IMR-90 (cell line): ENCODE measurements around the gene NCCRP1. TPM values are rescaled to one million over a fixed set of nuclear protein-coding genes. Genes with fewer than 3 reads are reported as not detected.

ENCODE experiments used
- ATAC-seq: fragments of 200-7000 bp; cut with Tn5 transposase; 2 replicates; pipeline ENCODE4 v1.9.1; 2020; ENCODE audit warnings: low read depth, mild to moderate bottlenecking, moderate library complexity
- BruUV-seq: library from RNA; stranded (reverse); fragments of 400-500 nt; replicated peaks from 2 replicates; lab custom pipeline; 2021; lab: Mats Ljungman, UMichigan
- CTCF ChIA-PET: fragments of 300-600 bp; formaldehyde crosslinking; extraction: SDS; loops from one replicate; lab custom pipeline; 2021; ENCODE audit warnings: antibody characterized with exemption; lab: Yijun Ruan, JAX
- POLR2A ChIA-PET: fragments of 300-600 bp; sonication (Branson Sonifier 250); formaldehyde crosslinking; loops from one replicate; lab custom pipeline; 2022; ENCODE audit warnings: antibody characterized with exemption; ENCODE audit not compliant: unreplicated experiment; lab: Charles Lee
- DNase-seq: peaks from one replicate; pipeline ENCODE4 v3.0.0; 2013
- H2AFZ ChIP-seq: replicated peaks from 2 replicates; pipeline ENCODE3; 2013; ENCODE audit warnings: low read length, mild to moderate bottlenecking; ENCODE audit not compliant: poor library complexity
- H2AK5ac ChIP-seq: 2 replicates; pipeline ENCODE4 v1.6.1; 2013; ENCODE audit warnings: low read depth, low read length, inconsistent platforms
- H2AK9ac ChIP-seq: replicated peaks from 2 replicates; pipeline ENCODE3; 2013; ENCODE audit warnings: mild to moderate bottlenecking, low read depth, low read length, moderate library complexity; ENCODE audit not compliant: poor library complexity
- H2BK120ac ChIP-seq: 2 replicates; pipeline ENCODE4 v1.6.1; 2013; ENCODE audit warnings: low read depth, low read length, inconsistent platforms
- H2BK15ac ChIP-seq: 3 replicates; pipeline ENCODE4 v1.6.1; 2013; ENCODE audit warnings: low read depth, low read length, inconsistent platforms
- H2BK20ac ChIP-seq: 2 replicates; pipeline ENCODE4 v1.6.1; 2013; ENCODE audit warnings: low read depth, mild to moderate bottlenecking, inconsistent platforms, low read length, moderate library complexity
- H2BK5ac ChIP-seq: 2 replicates; pipeline ENCODE4 v1.6.1; 2013; ENCODE audit warnings: mild to moderate bottlenecking, low read depth, low read length, inconsistent platforms; ENCODE audit not compliant: poor library complexity, severe bottlenecking
- H3K14ac ChIP-seq: replicated peaks from 2 replicates; pipeline ENCODE4 v1.6.1; 2013; ENCODE audit warnings: low read depth, low read length, inconsistent platforms
- H3K18ac ChIP-seq: 2 replicates; pipeline ENCODE4 v1.6.1; 2013; ENCODE audit warnings: low read depth, low read length, control low read depth
- H3K23ac ChIP-seq: 2 replicates; pipeline ENCODE4 v1.6.1; 2013; ENCODE audit warnings: low read depth, low read length, inconsistent platforms
- H3K27ac ChIP-seq: 2 replicates; pipeline ENCODE4 v1.5.1; 2013; ENCODE audit warnings: mild to moderate bottlenecking, control low read depth, low read length; ENCODE audit not compliant: insufficient read depth
- H3K27me3 ChIP-seq: 2 replicates; pipeline ENCODE4 v1.6.1; 2013; ENCODE audit warnings: low read length; ENCODE audit not compliant: control insufficient read depth, insufficient read depth
- H3K36me3 ChIP-seq: 2 replicates; pipeline ENCODE4 v1.6.1; 2013; ENCODE audit warnings: low read length, mixed read lengths; ENCODE audit not compliant: control insufficient read depth, insufficient read depth
- H3K4ac ChIP-seq: 2 replicates; pipeline ENCODE4 v1.6.1; 2013; ENCODE audit warnings: low read depth, low read length, inconsistent platforms
- H3K4me1 ChIP-seq: 2 replicates; pipeline ENCODE4 v1.6.1; 2013; ENCODE audit warnings: low read length, mixed read lengths; ENCODE audit not compliant: control insufficient read depth, insufficient read depth
- H3K4me2 ChIP-seq: 2 replicates; pipeline ENCODE4 v1.6.1; 2013; ENCODE audit warnings: low read depth, mild to moderate bottlenecking, control low read depth, low read length, moderate library complexity
- H3K4me3 ChIP-seq: 2 replicates; pipeline ENCODE4 v1.5.1; 2013; ENCODE audit warnings: low read depth, mild to moderate bottlenecking, control low read depth, low read length, moderate library complexity; ENCODE audit not compliant: insufficient read depth
- H3K56ac ChIP-seq: 2 replicates; pipeline ENCODE4 v1.6.1; 2013; ENCODE audit warnings: low read length, inconsistent platforms; ENCODE audit not compliant: insufficient read depth; ENCODE audit errors: extremely low read depth
- H3K79me1 ChIP-seq, 2 experiments: 2 replicates each; pipeline ENCODE4 v1.6.1; 2013; ENCODE audit warnings: low read length in 2 of 2, inconsistent platforms in 1 of 2, low read depth in 1 of 2
- H3K9ac ChIP-seq: 2 replicates; pipeline ENCODE4 v1.6.1; 2013; ENCODE audit warnings: low read depth, low read length, control low read depth
- H3K9me1 ChIP-seq: 2 replicates; pipeline ENCODE4 v1.6.1; 2013; ENCODE audit warnings: low read length, inconsistent platforms; ENCODE audit not compliant: insufficient read depth
- H3K9me3 ChIP-seq: 2 replicates; pipeline ENCODE4 v1.6.1; 2013; ENCODE audit warnings: low read length; ENCODE audit not compliant: control insufficient read depth, insufficient read depth
- H4K20me1 ChIP-seq: 2 replicates; pipeline ENCODE4 v1.6.1; 2013; ENCODE audit warnings: low read length, inconsistent platforms; ENCODE audit not compliant: insufficient read depth
- H4K5ac ChIP-seq: 2 replicates; pipeline ENCODE4 v1.6.1; 2013; ENCODE audit warnings: mild to moderate bottlenecking, low read depth, low read length, control low read depth
- H4K8ac ChIP-seq, 2 experiments: 2 replicates each; pipeline ENCODE4 v1.6.1; 2013; ENCODE audit warnings: low read depth in 2 of 2, low read length in 2 of 2, control low read depth in 1 of 2, inconsistent platforms in 1 of 2
- H4K91ac ChIP-seq: 2 replicates; pipeline ENCODE4 v1.6.1; 2013; ENCODE audit warnings: low read depth, low read length, inconsistent platforms; ENCODE audit not compliant: insufficient read depth
- CEBPB ChIP-seq: IDR thresholded peaks from 2 replicates; pipeline ENCODE4 v1.6.1; 2012; ENCODE audit warnings: low read depth, low read length, improper control_type of control experiment
- CHD1 ChIP-seq: IDR thresholded peaks from 2 replicates; pipeline ENCODE4 v1.6.1; 2012; ENCODE audit warnings: low read depth, low read length, improper control_type of control experiment
- FOS ChIP-seq: fragments of 150-350 bp; IDR thresholded peaks from 2 replicates; pipeline ENCODE4 v1.6.1; 2016; ENCODE audit warnings: low read depth, low read length
- MAFK ChIP-seq: IDR thresholded peaks from 2 replicates; pipeline ENCODE4 v1.6.1; 2012; ENCODE audit warnings: low read depth, low read length, improper control_type of control experiment
- MAZ ChIP-seq: IDR thresholded peaks from 2 replicates; pipeline ENCODE4 v1.6.1; 2012; ENCODE audit warnings: low read depth, mild to moderate bottlenecking, low read length, improper control_type of control experiment, moderate library complexity, borderline replicate concordance
- MXI1 ChIP-seq: IDR thresholded peaks from 2 replicates; pipeline ENCODE4 v1.6.1; 2012; ENCODE audit warnings: low read depth, mild to moderate bottlenecking, low read length, moderate library complexity, borderline replicate concordance
- NFE2L2 ChIP-seq: fragments of 150-350 bp; IDR thresholded peaks from 2 replicates; pipeline ENCODE4 v1.6.1; 2016; ENCODE audit warnings: low read depth, mild to moderate bottlenecking, low read length
- POLR2A ChIP-seq: IDR thresholded peaks from 2 replicates; pipeline ENCODE4 v1.6.1; 2012; ENCODE audit warnings: mild to moderate bottlenecking, low read depth, low read length
- RAD21 ChIP-seq: IDR thresholded peaks from 2 replicates; pipeline ENCODE4 v1.6.1; 2012; ENCODE audit warnings: low read length, improper control_type of control experiment
- RFX5 ChIP-seq: IDR thresholded peaks from 2 replicates; pipeline ENCODE4 v1.8.0; 2012; ENCODE audit warnings: low read depth, mild to moderate bottlenecking, low read length, moderate library complexity
- SMC3 ChIP-seq: fragments of 150-350 bp; IDR thresholded peaks from 2 replicates; pipeline ENCODE4 v1.6.1; 2016; ENCODE audit warnings: low read depth, mild to moderate bottlenecking, antibody characterized with exemption, low read length, moderate library complexity
- USF2 ChIP-seq: fragments of 150-350 bp; IDR thresholded peaks from 2 replicates; pipeline ENCODE4 v1.6.1; 2017; ENCODE audit warnings: mild to moderate bottlenecking, antibody characterized with exemption, low read length, low read depth
- WGBS, 2 experiments: methylation state at CpG; one replicate each; pipeline versions ENCODE4 v1.1.5 to v1.1.7; 2013; ENCODE audit warnings: missing lambda C conversion rate in 2 of 2; ENCODE audit not compliant: insufficient read length in 1 of 2; ENCODE audit errors: extremely low coverage in 2 of 2; 5-methylcytosine and 5-hydroxymethylcytosine counted together
- dilution Hi-C: fragments of 300-500 bp; cut with HindIII; formaldehyde crosslinking; loops from one replicate; pipeline ENCODE4 v1.14.3; 2018; ENCODE audit warnings: low sequenced_read_pairs; ENCODE audit not compliant: unreplicated experiment
- in situ Hi-C: fragments of 300-500 bp; cut with MboI; formaldehyde crosslinking; loops from 3 replicates; pipeline ENCODE4 v1.14.3; 2019; ENCODE audit warnings: low sequenced_read_pairs, inconsistent platforms, mixed read lengths
- intact Hi-C: fragments of 100-400 bp; cut with micrococcal nuclease; formaldehyde crosslinking; loops from 2 replicates; pipeline ENCODE4 v1.10.0; 2022
- polyA plus RNA-seq, 3 experiments: library from polyadenylated mRNA; depleted of rRNA; stranded (reverse); fragments of >200 nt; gene quantifications; 2 replicates each; pipeline ENCODE4 v1.2.3, GENCODE V29; 2012; ENCODE audit warnings: low replicate concordance in 1 of 3
- total RNA-seq: library from RNA; depleted of rRNA; stranded (reverse); fragments of >200 nt; gene quantifications from 2 replicates; pipeline ENCODE4 v1.2.3, GENCODE V29; 2012

NCCRP1 gene
- total and polyA plus RNA-seq, 2 of the 4 experiments (the other 2 are of a cell fraction): not detected

- no peak for TF ChIP-seq USF2
- no peak for TF ChIP-seq SMC3
- TF ChIP-seq POLR2A: no peak
- no peak for TF ChIP-seq CEBPB
Observed at GRCh38 chr19:39147480-39147879, 49.3 kb upstream of the NCCRP1 start (continued).

- Histone ChIP-seq H3K23ac (no peak overlapping the region), H3K36me3 (peaks cover 3% of the 10 kb centered on the region; the same call in 1 of the 2 replicates), H3K9ac (no peak overlapping the region), H3K27ac (no peak overlapping the region), H2AK5ac (no peak overlapping the region), H2BK120ac (no peak overlapping the region), H3K9me1 (peaks cover 6% of the 10 kb centered on the region; the same call in 1 of the 2 replicates), H2BK15ac (no peak overlapping the region), H4K5ac (no peak overlapping the region), H4K20me1 (peaks cover 48% of the 10 kb centered on the region), H2BK5ac (no peak overlapping the region), H3K9me3 (peaks cover 2% of the 10 kb centered on the region), H3K4me1 (peaks cover 2% of the 10 kb centered on the region; the same call in 1 of the 2 replicates), H2BK20ac (no peak overlapping the region), H3K14ac (no peak overlapping the region), H3K4me2 (no peak overlapping the region), H3K56ac (no peak overlapping the region), H2AK9ac (no peak overlapping the region), H3K4ac (no peak overlapping the region), H4K8ac (no peak overlapping the region), H3K27me3 (no peaks in the 10 kb centered on the region), H4K91ac (no peak overlapping the region), H3K18ac (no peak overlapping the region), H2AFZ (no peak overlapping the region), H3K4me3 (no peak overlapping the region), H3K79me1 (peaks cover 49 to 65% of the 10 kb centered on the region in 2 experiments)
- no peak for ATAC-seq
- intact Hi-C loops (no loop called here), dilution Hi-C loops (no loop called here), in situ Hi-C loops (no loop called here)
- TF ChIP-seq RFX5: no peak
- no peak for TF ChIP-seq MAFK
- no peak for TF ChIP-seq MAZ
- no peak for TF ChIP-seq FOS
- TF ChIP-seq NFE2L2: no peak
- no peak for TF ChIP-seq RAD21
- TF ChIP-seq MXI1: no peak
- no peak for TF ChIP-seq CHD1
- BruUV-seq: no TSS peak
- DNase-seq: no peak
- POLR2A ChIA-PET: no interaction called here
- CTCF ChIA-PET: interaction anchor here (0.9 kb wide), 1 partner anchor 11 kb away, joined by 3 read pairs; no protein-coding TSS in a partner anchor
- 100% methylated on average over 1 of the region's 10 CpGs; no CpG with 5 or more reads in 1 of the 2 experiments for WGBS, 2 experiments
Observed at GRCh38 chr19:39148939-39149529, 47.7 kb upstream of the NCCRP1 start.
